Astrocyte (in vitro differentiated cells and primary cell): ENCODE data around the gene NIPSNAP3A.

Experiments used
- CTCF ChIP-seq: IDR thresholded peaks from 2 replicates; pipeline ENCODE4 v1.5.1; 2011; ENCODE audit warnings: low read depth, mild to moderate bottlenecking, inconsistent platforms, low read length, moderate library complexity; ENCODE audit not compliant: insufficient read depth
- EZH2 ChIP-seq: IDR thresholded peaks from 2 replicates; pipeline ENCODE4 v1.6.1; 2012; ENCODE audit warnings: mild to moderate bottlenecking, low read length, inconsistent platforms; ENCODE audit not compliant: insufficient read depth

- no peak for TF ChIP-seq CTCF
- TF ChIP-seq EZH2 = no peak
These were observed 40.8 kb downstream of the NIPSNAP3A start for GRCh38 chr9:104788251-104788650.
